HEK293 (cell line): Measurements from ENCODE around the gene NBPF15.
A peak's percentile ranks its signal among the peaks of the same experiment; 100 is the strongest.
"Not testable (repeated sequence)": the region's sequence is repeated elsewhere in the genome, so short reads cannot be mapped to it uniquely, and the experiment has no call there.

Experiments used
- CTCF ChIA-PET: fragments of 350-600 bp; formaldehyde crosslinking; extraction: SDS; loops from one replicate; lab custom pipeline; 2021; ENCODE audit warnings: antibody characterized with exemption; lab: Yijun Ruan, JAX
- POLR2A ChIA-PET: fragments of 300-600 bp; formaldehyde crosslinking; extraction: SDS; loops from one replicate; lab custom pipeline; 2020; ENCODE audit warnings: antibody characterized with exemption, inconsistent platforms; lab: Yijun Ruan, JAX
- H3K27ac ChIP-seq: fragments of 200-500 bp; sonication (Bioruptor generic); 2 replicates; pipeline ENCODE4 v1.5.1; 2014; ENCODE audit warnings: low read depth, low read length, control low read depth, inconsistent platforms; ENCODE audit errors: extremely low read depth
- H3K36me3 ChIP-seq, 2 experiments: fragments of 200-500 bp in 1 of 2; sonication (Bioruptor generic) in 1 of 2; 1 replicate in 1 of 2; 2 replicates in 1 of 2; pipeline ENCODE4 v1.5.1; 2014 to 2017; ENCODE audit warnings: inconsistent platforms in 2 of 2, low read length in 2 of 2; ENCODE audit not compliant: control insufficient read depth in 2 of 2, insufficient read depth in 1 of 2
- H3K4me1 ChIP-seq: fragments of 200-500 bp; sonication (Bioruptor generic); 2 replicates; pipeline ENCODE4 v1.5.1; 2014; ENCODE audit warnings: mild to moderate bottlenecking, low read length, inconsistent platforms; ENCODE audit not compliant: control insufficient read depth, insufficient read depth
- H3K4me3 ChIP-seq: 2 replicates; pipeline ENCODE4 v1.5.1; 2011; ENCODE audit warnings: low read depth, mild to moderate bottlenecking, control low read depth, low read length, moderate library complexity
- H3K9me3 ChIP-seq: fragments of 200-500 bp; sonication (Bioruptor generic); 2 replicates; pipeline ENCODE4 v1.5.1; 2014; ENCODE audit warnings: low read depth, low read length, inconsistent platforms; ENCODE audit not compliant: control insufficient read depth, insufficient read depth
- BCL11B ChIP-seq: fragments of 450-650 bp; formaldehyde crosslinking; IDR thresholded peaks from 2 replicates; pipeline ENCODE4 v1.5.1; 2016; ENCODE audit warnings: low read depth, missing biosample characterization, missing genetic modification characterization
- HIC1 ChIP-seq: fragments of 450-650 bp; formaldehyde crosslinking; IDR thresholded peaks from 2 replicates; pipeline ENCODE4 v1.5.1; 2016; ENCODE audit warnings: missing biosample characterization, missing genetic modification characterization
- IKZF3 ChIP-seq: fragments of 450-650 bp; IDR thresholded peaks from 2 replicates; pipeline ENCODE4 v1.5.0; 2018; ENCODE audit warnings: missing biosample characterization, mild to moderate bottlenecking, missing genetic modification characterization, moderate library complexity
- KLF8 ChIP-seq: fragments of 450-650 bp; formaldehyde crosslinking; IDR thresholded peaks from 2 replicates; pipeline ENCODE4 v1.5.1; 2016; ENCODE audit warnings: missing biosample characterization, missing genetic modification characterization
- PRDM10 ChIP-seq: fragments of 450-650 bp; formaldehyde crosslinking; IDR thresholded peaks from 2 replicates; pipeline ENCODE4 v1.5.1; 2016; ENCODE audit warnings: missing biosample characterization, missing genetic modification characterization
- SP3 ChIP-seq: fragments of 450-650 bp; formaldehyde crosslinking; IDR thresholded peaks from 2 replicates; pipeline ENCODE4 v1.5.1; 2016; ENCODE audit warnings: missing biosample characterization, missing genetic modification characterization
- ZBTB17 ChIP-seq: fragments of 450-650 bp; formaldehyde crosslinking; IDR thresholded peaks from 2 replicates; pipeline ENCODE4 v1.5.1; 2016; ENCODE audit warnings: missing biosample characterization, missing genetic modification characterization
- ZBTB48 ChIP-seq: fragments of 450-650 bp; formaldehyde crosslinking; IDR thresholded peaks from 2 replicates; pipeline ENCODE4 v1.5.1; 2016; ENCODE audit warnings: missing biosample characterization, missing genetic modification characterization
- ZEB2 ChIP-seq: fragments of 450-650 bp; formaldehyde crosslinking; IDR thresholded peaks from 2 replicates; pipeline ENCODE4 v1.5.1; 2016; ENCODE audit warnings: missing biosample characterization, missing genetic modification characterization
- ZNF18 ChIP-seq: fragments of 450-650 bp; formaldehyde crosslinking; IDR thresholded peaks from 2 replicates; pipeline ENCODE4 v1.5.1; 2016; ENCODE audit warnings: missing biosample characterization, missing genetic modification characterization
- ZNF324 ChIP-seq: fragments of 450-650 bp; formaldehyde crosslinking; IDR thresholded peaks from 2 replicates; pipeline ENCODE4 v1.5.1; 2016; ENCODE audit warnings: missing biosample characterization, missing genetic modification characterization
- ZNF394 ChIP-seq: fragments of 450-650 bp; formaldehyde crosslinking; IDR thresholded peaks from 2 replicates; pipeline ENCODE4 v1.5.1; 2016; ENCODE audit warnings: missing biosample characterization, missing genetic modification characterization, mild to moderate bottlenecking, moderate library complexity, borderline replicate concordance
- ZNF501 ChIP-seq: fragments of 450-650 bp; formaldehyde crosslinking; IDR thresholded peaks from 2 replicates; pipeline ENCODE4 v1.5.1; 2016; ENCODE audit warnings: missing biosample characterization, missing genetic modification characterization
- ZNF600 ChIP-seq: fragments of 450-650 bp; formaldehyde crosslinking; IDR thresholded peaks from 2 replicates; pipeline ENCODE4 v1.5.1; 2016; ENCODE audit warnings: missing biosample characterization, missing genetic modification characterization
- ZSCAN16 ChIP-seq: fragments of 450-650 bp; formaldehyde crosslinking; IDR thresholded peaks from 2 replicates; pipeline ENCODE4 v1.5.1; 2016; ENCODE audit warnings: missing biosample characterization, missing genetic modification characterization
- ZSCAN30 ChIP-seq: fragments of 450-650 bp; IDR thresholded peaks from 2 replicates; pipeline ENCODE4 v1.5.1; 2018; ENCODE audit warnings: missing biosample characterization, mild to moderate bottlenecking, missing genetic modification characterization, moderate library complexity
- TF ChIP-seq, protein P1 (sequence below): fragments of 450-650 bp; formaldehyde crosslinking; IDR thresholded peaks from 2 replicates; pipeline ENCODE4 v1.5.1; 2016; ENCODE audit warnings: missing biosample characterization, missing genetic modification characterization
- TF ChIP-seq, protein P2 (sequence below): fragments of 450-650 bp; formaldehyde crosslinking; optimal IDR thresholded peaks from 2 replicates; pipeline ENCODE3; 2016; ENCODE audit warnings: missing biosample characterization, mild to moderate bottlenecking, missing genetic modification characterization
- TF ChIP-seq, protein P3 (sequence below): fragments of 450-650 bp; formaldehyde crosslinking; IDR thresholded peaks from 2 replicates; pipeline ENCODE4 v1.5.1; 2016; ENCODE audit warnings: missing biosample characterization, missing genetic modification characterization

Gene NBPF15

GRCh38 chr1:144418891-144419694, 42.4 kb downstream of the NBPF15 start:
- Histone ChIP-seq H3K27ac (peak overlapping the region; percentile 72), H3K4me3 (peak overlapping the region; percentile 51), H3K36me3 (peaks cover 0 to 15% of the 10 kb centered on the region in 2 experiments; a peak in 1 of 3 replicates)
- H3K4me1 ChIP-seq, CTCF ChIA-PET, POLR2A ChIA-PET, H3K9me3 ChIP-seq: not testable (repeated sequence)
- peak; percentile 47; the same call in 1 of the 2 replicates for TF ChIP-seq ZNF324 (tag by site-specific recombination)
- TF ChIP-seq ZNF600 (tag by site-specific recombination), result peak; percentile 91
- TF ChIP-seq ZNF394 (tag by site-specific recombination), result peak; percentile 78; the same call in 1 of the 2 replicates
- TF ChIP-seq, protein P1, sequence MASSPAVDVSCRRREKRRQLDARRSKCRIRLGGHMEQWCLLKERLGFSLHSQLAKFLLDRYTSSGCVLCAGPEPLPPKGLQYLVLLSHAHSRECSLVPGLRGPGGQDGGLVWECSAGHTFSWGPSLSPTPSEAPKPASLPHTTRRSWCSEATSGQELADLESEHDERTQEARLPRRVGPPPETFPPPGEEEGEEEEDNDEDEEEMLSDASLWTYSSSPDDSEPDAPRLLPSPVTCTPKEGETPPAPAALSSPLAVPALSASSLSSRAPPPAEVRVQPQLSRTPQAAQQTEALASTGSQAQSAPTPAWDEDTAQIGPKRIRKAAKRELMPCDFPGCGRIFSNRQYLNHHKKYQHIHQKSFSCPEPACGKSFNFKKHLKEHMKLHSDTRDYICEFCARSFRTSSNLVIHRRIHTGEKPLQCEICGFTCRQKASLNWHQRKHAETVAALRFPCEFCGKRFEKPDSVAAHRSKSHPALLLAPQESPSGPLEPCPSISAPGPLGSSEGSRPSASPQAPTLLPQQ (tag by site-specific recombination), result peak; percentile 60
- peak; percentile 70 for TF ChIP-seq KLF8 (tag by site-specific recombination)
- TF ChIP-seq ZSCAN16 (tag by site-specific recombination), result 0 out of 2 replicates have a peak, but pooled peaks have one; percentile 41
- TF ChIP-seq BCL11B (tag by site-specific recombination), result peak; percentile 48; the same call in 1 of the 2 replicates
- TF ChIP-seq, protein P2, sequence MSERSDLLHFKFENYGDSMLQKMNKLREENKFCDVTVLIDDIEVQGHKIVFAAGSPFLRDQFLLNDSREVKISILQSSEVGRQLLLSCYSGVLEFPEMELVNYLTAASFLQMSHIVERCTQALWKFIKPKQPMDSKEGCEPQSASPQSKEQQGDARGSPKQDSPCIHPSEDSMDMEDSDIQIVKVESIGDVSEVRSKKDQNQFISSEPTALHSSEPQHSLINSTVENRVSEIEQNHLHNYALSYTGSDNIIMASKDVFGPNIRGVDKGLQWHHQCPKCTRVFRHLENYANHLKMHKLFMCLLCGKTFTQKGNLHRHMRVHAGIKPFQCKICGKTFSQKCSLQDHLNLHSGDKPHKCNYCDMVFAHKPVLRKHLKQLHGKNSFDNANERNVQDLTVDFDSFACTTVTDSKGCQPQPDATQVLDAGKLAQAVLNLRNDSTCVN (tag by site-specific recombination), result peak; percentile 41
- TF ChIP-seq HIC1, result peak; percentile 80
- 0 out of 2 replicates have a peak, but pooled peaks have one; percentile 31 for TF ChIP-seq ZNF18 (tag by site-specific recombination)
- TF ChIP-seq ZSCAN30 (tag by site-specific recombination), result peak; percentile 42; the same call in 1 of the 2 replicates
- peak; percentile 95 for TF ChIP-seq ZBTB17 (tag by site-specific recombination)
- TF ChIP-seq ZBTB48, result peak; percentile 86
- TF ChIP-seq ZNF501, result peak; percentile 90; the same call in 1 of the 2 replicates
- TF ChIP-seq IKZF3 (tag by site-specific recombination), result peak; percentile 93
- peak; percentile 53 for TF ChIP-seq PRDM10 (tag by site-specific recombination)
- 0 out of 2 replicates have a peak, but pooled peaks have one; percentile 31 for TF ChIP-seq SP3 (tag by site-specific recombination)
- TF ChIP-seq, protein P3, sequence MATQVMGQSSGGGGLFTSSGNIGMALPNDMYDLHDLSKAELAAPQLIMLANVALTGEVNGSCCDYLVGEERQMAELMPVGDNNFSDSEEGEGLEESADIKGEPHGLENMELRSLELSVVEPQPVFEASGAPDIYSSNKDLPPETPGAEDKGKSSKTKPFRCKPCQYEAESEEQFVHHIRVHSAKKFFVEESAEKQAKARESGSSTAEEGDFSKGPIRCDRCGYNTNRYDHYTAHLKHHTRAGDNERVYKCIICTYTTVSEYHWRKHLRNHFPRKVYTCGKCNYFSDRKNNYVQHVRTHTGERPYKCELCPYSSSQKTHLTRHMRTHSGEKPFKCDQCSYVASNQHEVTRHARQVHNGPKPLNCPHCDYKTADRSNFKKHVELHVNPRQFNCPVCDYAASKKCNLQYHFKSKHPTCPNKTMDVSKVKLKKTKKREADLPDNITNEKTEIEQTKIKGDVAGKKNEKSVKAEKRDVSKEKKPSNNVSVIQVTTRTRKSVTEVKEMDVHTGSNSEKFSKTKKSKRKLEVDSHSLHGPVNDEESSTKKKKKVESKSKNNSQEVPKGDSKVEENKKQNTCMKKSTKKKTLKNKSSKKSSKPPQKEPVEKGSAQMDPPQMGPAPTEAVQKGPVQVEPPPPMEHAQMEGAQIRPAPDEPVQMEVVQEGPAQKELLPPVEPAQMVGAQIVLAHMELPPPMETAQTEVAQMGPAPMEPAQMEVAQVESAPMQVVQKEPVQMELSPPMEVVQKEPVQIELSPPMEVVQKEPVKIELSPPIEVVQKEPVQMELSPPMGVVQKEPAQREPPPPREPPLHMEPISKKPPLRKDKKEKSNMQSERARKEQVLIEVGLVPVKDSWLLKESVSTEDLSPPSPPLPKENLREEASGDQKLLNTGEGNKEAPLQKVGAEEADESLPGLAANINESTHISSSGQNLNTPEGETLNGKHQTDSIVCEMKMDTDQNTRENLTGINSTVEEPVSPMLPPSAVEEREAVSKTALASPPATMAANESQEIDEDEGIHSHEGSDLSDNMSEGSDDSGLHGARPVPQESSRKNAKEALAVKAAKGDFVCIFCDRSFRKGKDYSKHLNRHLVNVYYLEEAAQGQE (tag by site-specific recombination), result peak; percentile 37; the same call in 1 of the 2 replicates
- peak; percentile 93 for TF ChIP-seq ZEB2 (tag by site-specific recombination)
